ENCODE results near the gene FBXL20.
"Not testable (repeated sequence)": the region's sequence is repeated elsewhere in the genome, so short reads cannot be mapped to it uniquely, and the experiment has no call there.

The FBXL20 gene

DNA sequence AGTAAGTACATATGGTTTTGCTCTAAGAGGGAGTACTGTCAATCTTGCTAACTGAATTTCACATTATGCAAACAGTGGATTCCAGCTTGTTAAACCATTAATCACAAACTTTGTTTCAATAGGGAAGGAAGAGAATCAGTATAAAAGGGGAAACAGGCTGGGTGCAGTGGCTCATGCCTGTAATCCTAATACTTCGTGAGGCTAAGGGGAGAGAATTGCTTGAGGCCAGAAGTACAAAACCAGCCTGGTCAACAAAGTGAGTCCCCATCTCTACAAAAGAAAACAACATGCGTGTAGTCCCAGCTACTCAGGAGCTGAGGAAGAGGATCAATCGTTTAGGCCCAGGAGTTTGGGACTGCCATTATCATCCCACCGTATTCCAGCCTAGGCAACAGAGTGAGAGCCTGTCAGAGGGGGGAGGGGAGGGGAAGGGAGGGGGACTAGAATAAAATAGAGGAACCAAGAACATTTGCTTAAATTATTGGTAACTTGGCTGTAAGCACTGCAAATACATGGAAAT lies 65.7 kb downstream of the FBXL20 start (continued):
- TF ChIP-seq ZNF600 (tag by site-specific recombination; IDR thresholded peaks at IDR 0.05), result no peak
- TF ChIP-seq ZNF19 (tag by site-specific recombination; IDR thresholded peaks at IDR 0.05; ENCODE audit: low read depth), result no peak
- no peak for TF ChIP-seq GLI2 (tag by site-specific recombination; IDR thresholded peaks at IDR 0.05; ENCODE audit: borderline replicate concordance, low read depth)
- TF ChIP-seq ZNF132 (tag by site-specific recombination; IDR thresholded peaks at IDR 0.05; ENCODE audit: borderline replicate concordance), result no peak
- no peak for TF ChIP-seq BCL11A (tag by site-specific recombination; IDR thresholded peaks at IDR 0.05; ENCODE audit: low read depth)

DNA sequence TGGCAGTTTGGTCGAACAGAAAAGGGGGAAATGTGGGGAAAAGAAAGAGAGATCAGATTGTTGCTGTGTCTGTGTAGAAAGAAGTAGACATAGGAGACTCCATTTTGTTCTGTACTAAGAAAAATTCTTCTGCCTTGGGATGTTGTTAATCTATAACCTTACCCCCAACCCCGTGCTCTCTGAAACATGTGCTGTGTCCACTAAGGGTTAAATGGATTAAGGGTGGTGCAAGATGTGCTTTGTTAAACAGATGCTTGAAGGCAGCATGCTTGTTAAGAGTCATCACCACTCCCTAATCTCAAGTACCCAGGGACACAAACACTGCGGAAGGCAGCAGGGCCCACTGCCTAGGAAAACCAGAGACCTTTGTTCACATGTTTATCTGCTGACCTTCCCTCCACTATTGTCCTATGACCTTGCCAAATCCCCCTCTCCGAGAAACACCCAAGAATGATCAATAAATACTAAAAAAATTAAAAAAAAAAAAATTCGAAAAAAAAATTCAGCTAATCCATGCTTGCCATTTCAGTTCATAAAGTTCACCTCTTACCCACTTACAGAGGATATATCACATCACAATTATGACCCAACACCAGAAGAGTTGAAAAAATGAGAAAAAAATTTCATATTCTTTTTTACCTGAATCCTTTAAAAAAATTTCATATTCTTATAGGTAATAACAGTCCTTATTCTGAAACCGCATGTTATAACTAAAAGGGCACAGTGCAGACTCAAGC lies 67.2 kb downstream of the FBXL20 start:
- H3K4me1 ChIP-seq (ENCODE audit: control insufficient read depth, insufficient read depth, low read length), result peaks cover 12% of the 10 kb centered on the region
- H3K4me3 ChIP-seq (ENCODE audit: low read depth, low read length); H3K36me3 ChIP-seq (ENCODE audit: control insufficient read depth in 2 of 2, insufficient read depth in 1 of 2, low read length in 2 of 2); H3K27ac ChIP-seq (ENCODE audit: extremely low read depth, low read depth, low read length); POLR2A ChIA-PET; H3K9me3 ChIP-seq (ENCODE audit: control insufficient read depth, insufficient read depth, low read depth, low read length): not testable (repeated sequence)
- CTCF ChIA-PET, result interaction anchor here (1.0 kb wide), 1 partner anchor 90 kb away, joined by 3 read pairs; no protein-coding TSS in a partner anchor
- TF ChIP-seq, protein P1, sequence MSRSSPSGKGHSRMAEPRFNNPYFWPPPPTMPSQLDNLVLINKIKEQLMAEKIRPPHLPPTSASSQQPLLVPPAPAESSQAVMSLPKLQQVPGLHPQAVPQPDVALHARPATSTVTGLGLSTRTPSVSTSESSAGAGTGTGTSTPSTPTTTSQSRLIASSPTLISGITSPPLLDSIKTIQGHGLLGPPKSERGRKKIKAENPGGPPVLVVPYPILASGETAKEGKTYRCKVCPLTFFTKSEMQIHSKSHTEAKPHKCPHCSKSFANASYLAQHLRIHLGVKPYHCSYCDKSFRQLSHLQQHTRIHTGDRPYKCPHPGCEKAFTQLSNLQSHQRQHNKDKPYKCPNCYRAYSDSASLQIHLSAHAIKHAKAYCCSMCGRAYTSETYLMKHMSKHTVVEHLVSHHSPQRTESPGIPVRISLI (tag by site-specific recombination; IDR thresholded peaks at IDR 0.05), result 0 out of 2 replicates have a peak, but pooled peaks have one; percentile 18
- TF ChIP-seq KLF1 (tag by site-specific recombination; IDR thresholded peaks at IDR 0.05), result 0 out of 2 replicates have a peak, but pooled peaks have one; percentile 31

DNA sequence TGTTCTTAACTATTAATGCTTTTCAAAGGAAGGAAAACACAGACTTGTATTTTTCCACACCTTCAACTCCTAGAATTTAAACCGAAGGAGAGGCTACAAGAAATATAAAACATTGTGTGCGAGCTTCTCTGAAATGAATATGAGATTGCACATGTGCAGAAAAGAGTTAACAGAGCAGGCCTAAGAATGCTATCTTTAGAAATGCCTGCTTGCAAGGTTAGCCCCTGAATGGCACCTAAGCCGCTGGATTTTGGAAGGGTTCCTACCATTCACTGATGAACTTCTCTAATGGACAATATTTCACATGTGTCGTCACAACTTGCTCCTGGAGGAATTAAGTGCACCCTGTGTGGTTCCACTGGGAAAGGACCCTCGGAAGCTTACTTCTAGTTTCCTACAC lies 69.3 kb downstream of the FBXL20 start:
- CTCF ChIA-PET, result interaction anchor here (0.6 to 1.1 kb wide), 3 partner anchors 62 to 247 kb away, joined by 3 to 4 read pairs (median 3); no protein-coding TSS in a partner anchor
- no peak for TF ChIP-seq ZNF121 (tag by site-specific recombination; IDR thresholded peaks at IDR 0.05)
- TF ChIP-seq ZNF629 (tag by site-specific recombination; IDR thresholded peaks at IDR 0.05), result no peak
- TF ChIP-seq ZNF596 (tag by site-specific recombination; IDR thresholded peaks at IDR 0.05), result no peak
- no peak for TF ChIP-seq ZNF223 (tag by site-specific recombination; IDR thresholded peaks at IDR 0.05)
- TF ChIP-seq ZNF514 (tag by site-specific recombination; IDR thresholded peaks at IDR 0.05), result no peak
- TF ChIP-seq HOXC10 (CRISPR knock-in tag; IDR thresholded peaks at IDR 0.05), result no peak
- TF ChIP-seq, protein P2, sequence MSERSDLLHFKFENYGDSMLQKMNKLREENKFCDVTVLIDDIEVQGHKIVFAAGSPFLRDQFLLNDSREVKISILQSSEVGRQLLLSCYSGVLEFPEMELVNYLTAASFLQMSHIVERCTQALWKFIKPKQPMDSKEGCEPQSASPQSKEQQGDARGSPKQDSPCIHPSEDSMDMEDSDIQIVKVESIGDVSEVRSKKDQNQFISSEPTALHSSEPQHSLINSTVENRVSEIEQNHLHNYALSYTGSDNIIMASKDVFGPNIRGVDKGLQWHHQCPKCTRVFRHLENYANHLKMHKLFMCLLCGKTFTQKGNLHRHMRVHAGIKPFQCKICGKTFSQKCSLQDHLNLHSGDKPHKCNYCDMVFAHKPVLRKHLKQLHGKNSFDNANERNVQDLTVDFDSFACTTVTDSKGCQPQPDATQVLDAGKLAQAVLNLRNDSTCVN (tag by site-specific recombination; optimal IDR thresholded peaks at IDR 0.05), result no peak
- TF ChIP-seq HOXD13 (CRISPR knock-in tag; IDR thresholded peaks at IDR 0.05; ENCODE audit: borderline replicate concordance), result no peak
- no peak for TF ChIP-seq ZNF214 (tag by site-specific recombination; IDR thresholded peaks at IDR 0.05; ENCODE audit: borderline replicate concordance)
- TF ChIP-seq PRDM1 (tag by site-specific recombination; IDR thresholded peaks at IDR 0.05), result no peak
- Histone ChIP-seq H3K9me3 (ENCODE audit: control insufficient read depth, insufficient read depth, low read depth, low read length) (no peaks in the 10 kb centered on the region), H3K4me1 (ENCODE audit: control insufficient read depth, insufficient read depth, low read length) (peaks cover 20% of the 10 kb centered on the region), H3K36me3 (ENCODE audit: control insufficient read depth in 2 of 2, insufficient read depth in 1 of 2, low read length in 2 of 2) (no peaks in the 10 kb centered on the region; a peak in 1 of 3 replicates), H3K4me3 (ENCODE audit: low read depth, low read length) (no peak overlapping the region), H3K27ac (ENCODE audit: extremely low read depth, low read depth, low read length) (no peak overlapping the region)
- POLR2A ChIA-PET, result no interaction called here

DNA sequence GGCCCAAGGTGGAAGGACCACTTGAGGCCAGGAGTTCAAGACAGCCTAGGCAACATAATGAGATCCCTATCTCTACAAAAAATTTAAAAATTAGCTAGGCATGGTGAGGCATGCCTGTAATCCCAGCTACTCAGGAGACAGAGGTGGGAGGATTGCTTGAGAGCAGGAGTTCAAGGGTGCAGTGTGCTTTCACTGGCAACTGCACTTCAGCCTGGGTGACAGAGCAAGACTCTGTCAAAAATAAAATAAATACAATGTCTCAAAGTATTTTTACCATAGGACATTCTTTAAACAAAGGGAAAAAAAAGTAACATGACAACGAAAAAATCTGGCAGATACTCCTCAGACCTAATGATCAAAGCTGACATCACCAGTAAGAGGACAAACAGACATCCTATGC lies 72.6 kb downstream of the FBXL20 start:
- Histone ChIP-seq H3K27ac (ENCODE audit: extremely low read depth, low read depth, low read length) (no peak overlapping the region), H3K4me3 (ENCODE audit: low read depth, low read length) (no peak overlapping the region), H3K9me3 (ENCODE audit: control insufficient read depth, insufficient read depth, low read depth, low read length) (no peaks in the 10 kb centered on the region), H3K36me3 (ENCODE audit: control insufficient read depth in 2 of 2, insufficient read depth in 1 of 2, low read length in 2 of 2) (no peaks in the 10 kb centered on the region; a peak in 1 of 3 replicates), H3K4me1 (ENCODE audit: control insufficient read depth, insufficient read depth, low read length) (peaks cover 11% of the 10 kb centered on the region)
- POLR2A ChIA-PET, result no interaction called here
- CTCF ChIA-PET, result interaction anchor here (0.7 kb wide), 1 partner anchor 93 kb away, joined by 3 read pairs; no protein-coding TSS in a partner anchor
- TF ChIP-seq ZNF677 (tag by site-specific recombination; IDR thresholded peaks at IDR 0.05) (no peak), KLF8 (tag by site-specific recombination; IDR thresholded peaks at IDR 0.05) (no peak), ZNF394 (tag by site-specific recombination; IDR thresholded peaks at IDR 0.05; ENCODE audit: borderline replicate concordance) (peak; percentile 20; the same call in 1 of the 2 replicates), ZNF514 (tag by site-specific recombination; IDR thresholded peaks at IDR 0.05) (no peak), HOXD13 (CRISPR knock-in tag; IDR thresholded peaks at IDR 0.05; ENCODE audit: borderline replicate concordance) (no peak), ZNF311 (tag by site-specific recombination; IDR thresholded peaks at IDR 0.05; ENCODE audit: borderline replicate concordance) (no peak), ZNF24 (tag by site-specific recombination; IDR thresholded peaks at IDR 0.05) (no peak)
- TF ChIP-seq, protein P3, sequence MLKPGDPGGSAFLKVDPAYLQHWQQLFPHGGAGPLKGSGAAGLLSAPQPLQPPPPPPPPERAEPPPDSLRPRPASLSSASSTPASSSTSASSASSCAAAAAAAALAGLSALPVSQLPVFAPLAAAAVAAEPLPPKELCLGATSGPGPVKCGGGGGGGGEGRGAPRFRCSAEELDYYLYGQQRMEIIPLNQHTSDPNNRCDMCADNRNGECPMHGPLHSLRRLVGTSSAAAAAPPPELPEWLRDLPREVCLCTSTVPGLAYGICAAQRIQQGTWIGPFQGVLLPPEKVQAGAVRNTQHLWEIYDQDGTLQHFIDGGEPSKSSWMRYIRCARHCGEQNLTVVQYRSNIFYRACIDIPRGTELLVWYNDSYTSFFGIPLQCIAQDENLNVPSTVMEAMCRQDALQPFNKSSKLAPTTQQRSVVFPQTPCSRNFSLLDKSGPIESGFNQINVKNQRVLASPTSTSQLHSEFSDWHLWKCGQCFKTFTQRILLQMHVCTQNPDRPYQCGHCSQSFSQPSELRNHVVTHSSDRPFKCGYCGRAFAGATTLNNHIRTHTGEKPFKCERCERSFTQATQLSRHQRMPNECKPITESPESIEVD (tag by site-specific recombination; IDR thresholded peaks at IDR 0.05), result 0 out of 2 replicates have a peak, but pooled peaks have one; percentile 40
- TF ChIP-seq, protein P4, sequence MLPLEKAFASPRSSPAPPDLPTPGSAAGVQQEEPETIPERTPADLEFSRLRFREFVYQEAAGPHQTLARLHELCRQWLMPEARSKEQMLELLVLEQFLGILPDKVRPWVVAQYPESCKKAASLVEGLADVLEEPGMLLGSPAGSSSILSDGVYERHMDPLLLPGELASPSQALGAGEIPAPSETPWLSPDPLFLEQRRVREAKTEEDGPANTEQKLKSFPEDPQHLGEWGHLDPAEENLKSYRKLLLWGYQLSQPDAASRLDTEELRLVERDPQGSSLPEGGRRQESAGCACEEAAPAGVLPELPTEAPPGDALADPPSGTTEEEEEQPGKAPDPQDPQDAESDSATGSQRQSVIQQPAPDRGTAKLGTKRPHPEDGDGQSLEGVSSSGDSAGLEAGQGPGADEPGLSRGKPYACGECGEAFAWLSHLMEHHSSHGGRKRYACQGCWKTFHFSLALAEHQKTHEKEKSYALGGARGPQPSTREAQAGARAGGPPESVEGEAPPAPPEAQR (tag by site-specific recombination; IDR thresholded peaks at IDR 0.05), result no peak

Measured in HEK293 (cell line).